Stimulated activated naive CD8-positive, alpha-beta T cell treated with anti-CD3 and anti-CD28 coated beads, Interleukin-15, Interleukin-2, amounts not matched to agents 100 ng/mL and 50 ng/mL, for 24 hours (primary cell): ENCODE measurements around the gene APOA4.

Source experiments
- H3K27ac Mint-ChIP-seq: one replicate; pipeline ENCODE4 v1.8.0; 2021; ENCODE audit warnings: mild to moderate bottlenecking, mixed read lengths
- H3K27me3 Mint-ChIP-seq: one replicate; pipeline ENCODE4 v1.8.0; 2021; ENCODE audit warnings: mixed read lengths
- H3K36me3 Mint-ChIP-seq: one replicate; pipeline ENCODE4 v1.8.0; 2021; ENCODE audit warnings: low read depth, mixed read lengths
- H3K4me1 Mint-ChIP-seq: one replicate; pipeline ENCODE4 v1.8.0; 2021; ENCODE audit warnings: low read depth, mixed read lengths
- H3K4me3 Mint-ChIP-seq: one replicate; pipeline ENCODE4 v1.8.0; 2021; ENCODE audit warnings: mild to moderate bottlenecking, mixed read lengths
- H3K9me3 Mint-ChIP-seq: one replicate; pipeline ENCODE4 v1.8.0; 2021; ENCODE audit warnings: mixed read lengths

Gene APOA4

DNA sequence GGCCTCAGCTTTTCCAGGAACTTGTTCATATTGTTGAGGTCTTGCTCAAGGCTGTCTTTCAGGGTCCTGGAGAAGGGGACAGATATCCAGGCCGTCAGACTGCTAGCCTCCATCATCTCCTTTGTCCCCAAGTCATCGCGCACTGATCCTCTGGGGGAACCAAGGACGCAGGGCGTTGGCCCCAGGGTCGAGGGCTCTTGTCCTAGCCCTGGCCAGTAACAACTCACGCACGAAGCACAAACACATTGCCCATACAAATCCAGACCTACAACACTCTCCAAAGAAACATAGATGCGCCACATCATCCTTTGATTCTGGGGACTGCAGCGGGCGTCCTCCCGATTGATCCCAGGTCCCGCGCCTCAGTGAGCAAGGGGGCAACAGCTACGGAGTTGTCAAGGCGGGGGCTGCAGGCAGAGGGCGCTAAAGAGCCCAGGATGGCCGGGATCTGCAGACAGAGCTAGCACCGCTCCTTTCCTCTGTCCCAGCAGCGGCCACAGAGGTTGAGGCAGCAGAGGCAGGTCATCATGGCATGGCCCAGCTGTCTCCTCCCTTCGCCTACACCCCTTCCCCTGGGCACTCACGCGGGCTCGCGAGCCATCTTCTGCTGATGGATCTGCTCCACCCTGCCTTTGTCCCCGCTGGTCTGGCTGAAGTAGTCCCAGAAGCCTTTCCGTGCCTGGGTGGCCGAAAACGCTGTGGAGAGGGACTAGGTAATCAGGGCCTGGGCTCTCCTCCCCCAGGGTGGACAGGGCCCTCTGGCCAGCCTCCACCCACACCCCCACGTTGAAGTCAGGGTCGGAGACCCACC, 31.9 kb downstream of the APOA4 start:
- Mint-ChIP-seq H3K36me3 (peaks cover 11% of the 10 kb centered on the region), H3K9me3 (no peaks in the 10 kb centered on the region), H3K4me1 (peaks cover 31% of the 10 kb centered on the region), H3K4me3 (no peak overlapping the region), H3K27me3 (no peaks in the 10 kb centered on the region), H3K27ac (no peak overlapping the region)

DNA sequence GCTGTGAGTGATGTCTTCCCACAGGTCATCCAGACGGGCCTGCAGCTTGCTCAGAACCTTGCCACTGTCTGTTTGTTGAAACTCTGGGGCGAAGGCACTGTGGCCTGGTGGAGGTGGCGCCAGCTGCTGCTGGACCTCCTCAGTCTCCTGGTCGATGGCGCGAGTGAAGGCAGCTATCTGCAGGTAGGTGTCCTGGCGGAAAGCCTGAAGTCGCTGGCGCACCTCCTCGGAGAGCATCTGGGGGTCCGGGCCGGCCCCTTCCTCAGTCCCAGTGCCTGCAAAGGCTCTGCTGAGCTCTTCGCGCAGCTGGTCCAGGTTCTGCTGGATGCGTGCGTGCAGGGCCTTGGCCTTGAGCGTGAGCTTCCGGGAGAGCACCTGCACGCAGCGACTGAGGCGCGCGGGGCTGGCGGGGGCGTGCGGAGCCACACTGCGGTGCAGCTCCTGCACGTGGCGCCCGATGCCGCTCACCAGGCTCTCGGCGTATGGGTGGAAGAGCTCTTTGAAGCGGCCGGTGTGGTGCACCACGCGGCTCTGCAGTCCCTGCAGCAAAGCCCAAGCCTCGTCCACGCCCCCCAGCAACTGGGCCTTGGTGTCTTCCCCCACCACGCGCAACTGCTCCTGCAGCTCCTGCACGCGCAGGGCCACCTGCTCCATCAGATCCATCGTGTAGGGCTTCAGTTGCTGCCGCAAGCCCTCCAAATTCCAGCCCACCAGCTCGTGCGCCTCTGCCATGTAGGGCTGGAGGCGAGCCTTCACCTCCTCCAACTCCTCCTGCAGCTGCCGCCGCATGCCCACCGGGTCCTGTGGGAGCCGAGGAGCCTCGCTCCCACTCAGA, 32.7 kb downstream of the APOA4 start:
- Mint-ChIP-seq H3K27ac (no peak overlapping the region), H3K4me3 (no peak overlapping the region), H3K36me3 (peaks cover 19% of the 10 kb centered on the region), H3K4me1 (peaks cover 39% of the 10 kb centered on the region), H3K27me3 (no peaks in the 10 kb centered on the region), H3K9me3 (no peaks in the 10 kb centered on the region)

DNA sequence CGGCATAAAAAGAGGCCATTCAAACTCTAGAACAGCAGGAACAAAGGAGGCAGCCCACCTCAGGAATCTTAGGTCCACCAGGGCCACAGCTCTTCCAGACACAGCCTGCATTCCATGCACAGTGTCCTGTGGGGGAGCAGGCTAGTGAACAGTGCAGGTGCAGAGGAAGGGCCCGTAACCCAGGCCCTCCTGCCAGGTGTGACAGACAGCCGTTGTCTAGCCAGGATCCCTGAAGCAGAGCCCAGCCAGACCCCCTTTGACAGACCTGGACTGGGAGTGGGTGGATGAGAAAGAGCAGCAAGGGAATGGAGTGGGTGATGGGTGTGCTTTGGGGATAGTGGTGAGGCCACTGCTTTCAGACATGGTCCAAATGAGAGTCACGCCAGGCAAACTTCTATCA, 34.1 kb downstream of the APOA4 start:
- peaks cover 50% of the 10 kb centered on the region for H3K4me1 Mint-ChIP-seq
- no peaks in the 10 kb centered on the region for H3K9me3 Mint-ChIP-seq
- no peak overlapping the region for H3K27ac Mint-ChIP-seq
- no peaks in the 10 kb centered on the region for H3K27me3 Mint-ChIP-seq
- peaks cover 33% of the 10 kb centered on the region for H3K36me3 Mint-ChIP-seq
- no peak overlapping the region for H3K4me3 Mint-ChIP-seq

GRCh38 chr11:116788534-116788933, 34.6 kb downstream of the APOA4 start:
- Mint-ChIP-seq H3K9me3 (no peaks in the 10 kb centered on the region), H3K27ac (peak overlapping the region; percentile 87), H3K27me3 (no peaks in the 10 kb centered on the region), H3K4me1 (peaks cover 50% of the 10 kb centered on the region), H3K4me3 (peak overlapping the region; percentile 98), H3K36me3 (peaks cover 35% of the 10 kb centered on the region)

DNA sequence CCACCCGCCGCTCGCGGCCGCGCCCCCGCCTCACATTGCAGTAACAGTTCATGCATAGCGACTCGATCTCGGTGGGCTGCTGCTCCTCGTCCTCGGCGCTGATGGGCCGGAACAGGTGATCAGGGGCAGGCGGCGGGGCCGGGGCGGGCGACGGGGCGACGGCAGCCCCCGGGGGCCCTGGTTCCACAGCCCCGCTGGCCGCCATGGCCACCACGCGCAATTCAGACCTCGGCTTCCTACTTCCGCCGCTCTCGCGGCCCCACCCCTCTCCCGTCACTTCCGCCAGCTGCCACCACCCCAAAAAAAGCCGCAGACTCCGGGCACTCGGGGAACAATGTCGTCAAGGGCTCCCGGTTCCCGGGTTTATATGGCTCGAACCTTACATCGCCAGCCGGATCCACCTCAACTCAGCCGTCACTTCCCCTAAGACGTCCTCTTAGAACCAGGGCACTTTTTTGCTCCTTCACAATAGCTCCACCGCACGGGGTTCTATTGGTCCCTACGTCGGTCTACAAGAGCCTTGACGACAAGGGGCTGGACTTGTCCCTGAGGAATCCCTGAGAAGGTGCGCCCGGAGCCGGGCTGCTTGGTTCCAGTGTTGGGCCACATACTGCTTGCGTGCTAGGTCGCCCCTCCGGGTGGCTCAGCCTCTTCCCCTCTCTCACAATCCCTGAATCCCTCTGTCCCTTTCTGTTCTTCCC, 35.2 kb downstream of the APOA4 start, which contains the start of gene ZPR1:
ZPR1 (minus strand) TSS at position 238 of the 701 bp plus-strand sequence; CDS start at position 205, 33 bp downstream.
- H3K4me3 Mint-ChIP-seq, result peak within 1 kb of the TSS; percentile 98
- no peaks in the 10 kb centered on the region for H3K27me3 Mint-ChIP-seq
- H3K36me3 Mint-ChIP-seq, result peaks cover 41% of the 10 kb centered on the region
- peak within 1 kb of the TSS; percentile 87 for H3K27ac Mint-ChIP-seq
- no peaks in the 10 kb centered on the region for H3K9me3 Mint-ChIP-seq
- peaks cover 56% of the 10 kb centered on the region for H3K4me1 Mint-ChIP-seq

- Mint-ChIP-seq H3K27me3 (no peaks in the 10 kb centered on the region), H3K4me1 (peaks cover 61% of the 10 kb centered on the region), H3K4me3 (peak overlapping the region; percentile 98), H3K36me3 (peaks cover 46% of the 10 kb centered on the region), H3K9me3 (no peaks in the 10 kb centered on the region), H3K27ac (peak overlapping the region; percentile 86)
Observed at GRCh38 chr11:116787436-116787785, 35.7 kb downstream of the APOA4 start.

GRCh38 chr11:116786966-116787365, 36.1 kb downstream of the APOA4 start:
- Mint-ChIP-seq H3K27ac (peak overlapping the region; percentile 86), H3K4me3 (peak overlapping the region; percentile 98), H3K36me3 (peaks cover 51% of the 10 kb centered on the region), H3K4me1 (peaks cover 61% of the 10 kb centered on the region), H3K27me3 (no peaks in the 10 kb centered on the region), H3K9me3 (no peaks in the 10 kb centered on the region)

GRCh38 chr11:116786326-116786725, 36.8 kb downstream of the APOA4 start:
- Mint-ChIP-seq H3K27ac (peak overlapping the region; percentile 86), H3K36me3 (peaks cover 57% of the 10 kb centered on the region), H3K4me3 (peak overlapping the region; percentile 98), H3K4me1 (peaks cover 65% of the 10 kb centered on the region), H3K27me3 (no peaks in the 10 kb centered on the region), H3K9me3 (no peaks in the 10 kb centered on the region)

DNA sequence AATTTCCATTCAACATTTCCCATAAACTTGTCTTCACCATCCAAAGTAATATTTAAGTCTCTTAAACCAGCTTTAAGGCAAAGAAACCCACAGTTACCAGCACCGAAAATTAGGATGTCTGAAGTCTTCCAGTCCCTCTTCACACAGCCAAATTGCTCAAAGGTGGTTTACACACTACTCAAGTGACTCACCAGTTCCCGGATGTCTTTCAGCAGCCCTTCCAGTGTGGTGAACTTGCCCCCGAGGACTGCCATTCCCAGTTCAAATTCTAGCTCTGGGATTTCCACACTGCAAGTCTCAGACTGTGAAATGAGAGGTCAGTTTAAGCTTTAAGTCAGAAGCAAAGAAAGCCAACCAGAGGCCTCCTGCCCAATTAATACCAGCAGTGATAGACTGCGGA, 40.4 kb downstream of the APOA4 start:
- H3K9me3 Mint-ChIP-seq, result no peaks in the 10 kb centered on the region
- H3K4me1 Mint-ChIP-seq, result peaks cover 80% of the 10 kb centered on the region
- peak overlapping the region; percentile 9 for H3K4me3 Mint-ChIP-seq
- H3K36me3 Mint-ChIP-seq, result peaks cover 91% of the 10 kb centered on the region
- H3K27me3 Mint-ChIP-seq, result no peaks in the 10 kb centered on the region
- H3K27ac Mint-ChIP-seq, result peak overlapping the region; percentile 51

- peaks cover 77% of the 10 kb centered on the region for H3K36me3 Mint-ChIP-seq
- no peaks in the 10 kb centered on the region for H3K9me3 Mint-ChIP-seq
- H3K4me3 Mint-ChIP-seq, result no peak overlapping the region
- no peaks in the 10 kb centered on the region for H3K27me3 Mint-ChIP-seq
- H3K27ac Mint-ChIP-seq, result peak overlapping the region; percentile 42
- H3K4me1 Mint-ChIP-seq, result peaks cover 79% of the 10 kb centered on the region
Observed at GRCh38 chr11:116778556-116778955, 44.5 kb downstream of the APOA4 start.

DNA sequence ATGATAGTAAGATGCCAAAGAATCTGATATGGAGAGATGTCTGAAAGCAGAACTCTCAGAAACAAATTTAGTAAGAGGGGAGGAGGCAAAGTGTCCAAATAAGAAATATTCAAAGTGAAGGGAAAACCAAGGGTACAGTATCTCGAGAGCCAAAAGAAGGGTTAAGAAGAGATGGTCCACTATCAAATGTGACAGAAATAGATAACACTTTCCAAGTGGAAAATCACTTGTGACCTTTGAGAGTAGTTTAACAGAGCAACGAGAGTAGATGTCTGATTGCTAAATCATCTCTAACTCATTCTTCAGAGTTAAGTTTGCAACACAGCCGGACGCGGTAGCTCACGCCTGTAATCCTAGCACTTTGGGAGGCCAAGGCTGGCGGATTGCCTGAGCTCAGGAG, 46.0 kb downstream of the APOA4 start:
- Mint-ChIP-seq H3K27ac (peak overlapping the region; percentile 80), H3K4me1 (peaks cover 72% of the 10 kb centered on the region), H3K36me3 (peaks cover 62% of the 10 kb centered on the region), H3K27me3 (no peaks in the 10 kb centered on the region), H3K4me3 (peak overlapping the region; percentile 2), H3K9me3 (no peaks in the 10 kb centered on the region)

- Mint-ChIP-seq H3K9me3 (no peaks in the 10 kb centered on the region), H3K27ac (peak overlapping the region; percentile 80), H3K4me1 (peaks cover 74% of the 10 kb centered on the region), H3K36me3 (peaks cover 57% of the 10 kb centered on the region), H3K4me3 (peak overlapping the region; percentile 2), H3K27me3 (no peaks in the 10 kb centered on the region)
Observed at GRCh38 chr11:116776522-116776984, 46.6 kb downstream of the APOA4 start.

GRCh38 chr11:116775975-116776374, 47.1 kb downstream of the APOA4 start:
- Mint-ChIP-seq H3K9me3 (no peaks in the 10 kb centered on the region), H3K27me3 (no peaks in the 10 kb centered on the region), H3K27ac (peak overlapping the region; percentile 80), H3K4me3 (no peak overlapping the region), H3K36me3 (peaks cover 55% of the 10 kb centered on the region), H3K4me1 (peaks cover 74% of the 10 kb centered on the region)

- Mint-ChIP-seq H3K27ac (no peak overlapping the region), H3K27me3 (no peaks in the 10 kb centered on the region), H3K9me3 (no peaks in the 10 kb centered on the region), H3K4me1 (peaks cover 76% of the 10 kb centered on the region), H3K4me3 (peak overlapping the region; percentile 3), H3K36me3 (peaks cover 51% of the 10 kb centered on the region)
Observed at GRCh38 chr11:116774661-116775060, 48.4 kb downstream of the APOA4 start.
